D721Med (cell line): ENCODE results near the gene CAMK2D.

ENCODE experiments used
- DNase-seq: peaks from one replicate; pipeline ENCODE4 v3.0.0; 2011; ENCODE audit warnings: low spot score; ENCODE audit not compliant: insufficient read length
- FAIRE-seq: peaks from 2 replicates; lab custom pipeline; 2011; peaks lifted over from hg19 to GRCh38; lab: Jason Lieb, UNC
- TF ChIP-seq, protein P1 (sequence below): IDR thresholded peaks from 2 replicates; pipeline ENCODE4 v1.5.1; 2012; ENCODE audit warnings: mild to moderate bottlenecking, control low read depth; ENCODE audit not compliant: insufficient read depth; ENCODE audit errors: missing control alignments

The CAMK2D gene

GRCh38 chr4:113604955-113605354 lies 156.6 kb downstream of the CAMK2D start:
- TF ChIP-seq, protein P1, sequence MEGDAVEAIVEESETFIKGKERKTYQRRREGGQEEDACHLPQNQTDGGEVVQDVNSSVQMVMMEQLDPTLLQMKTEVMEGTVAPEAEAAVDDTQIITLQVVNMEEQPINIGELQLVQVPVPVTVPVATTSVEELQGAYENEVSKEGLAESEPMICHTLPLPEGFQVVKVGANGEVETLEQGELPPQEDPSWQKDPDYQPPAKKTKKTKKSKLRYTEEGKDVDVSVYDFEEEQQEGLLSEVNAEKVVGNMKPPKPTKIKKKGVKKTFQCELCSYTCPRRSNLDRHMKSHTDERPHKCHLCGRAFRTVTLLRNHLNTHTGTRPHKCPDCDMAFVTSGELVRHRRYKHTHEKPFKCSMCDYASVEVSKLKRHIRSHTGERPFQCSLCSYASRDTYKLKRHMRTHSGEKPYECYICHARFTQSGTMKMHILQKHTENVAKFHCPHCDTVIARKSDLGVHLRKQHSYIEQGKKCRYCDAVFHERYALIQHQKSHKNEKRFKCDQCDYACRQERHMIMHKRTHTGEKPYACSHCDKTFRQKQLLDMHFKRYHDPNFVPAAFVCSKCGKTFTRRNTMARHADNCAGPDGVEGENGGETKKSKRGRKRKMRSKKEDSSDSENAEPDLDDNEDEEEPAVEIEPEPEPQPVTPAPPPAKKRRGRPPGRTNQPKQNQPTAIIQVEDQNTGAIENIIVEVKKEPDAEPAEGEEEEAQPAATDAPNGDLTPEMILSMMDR = no peak
- FAIRE-seq (no peak), DNase-seq (no peak)

GRCh38 chr4:113603911-113604310 lies 157.6 kb downstream of the CAMK2D start:
- FAIRE-seq = no peak
- TF ChIP-seq, protein P1 = no peak
- no peak for DNase-seq

- DNase-seq (no peak), FAIRE-seq (peak; percentile 25)
- TF ChIP-seq, protein P1 = no peak
Observed at GRCh38 chr4:113602646-113603228, 158.8 kb downstream of the CAMK2D start.

- TF ChIP-seq, protein P1 = no peak
- FAIRE-seq (no peak), DNase-seq (no peak)
Observed at GRCh38 chr4:113601636-113602035, 159.9 kb downstream of the CAMK2D start.

- TF ChIP-seq, protein P1 = no peak
- FAIRE-seq = no peak
- DNase-seq = no peak
Observed at GRCh38 chr4:113596396-113596795, 165.1 kb downstream of the CAMK2D start.

DNA sequence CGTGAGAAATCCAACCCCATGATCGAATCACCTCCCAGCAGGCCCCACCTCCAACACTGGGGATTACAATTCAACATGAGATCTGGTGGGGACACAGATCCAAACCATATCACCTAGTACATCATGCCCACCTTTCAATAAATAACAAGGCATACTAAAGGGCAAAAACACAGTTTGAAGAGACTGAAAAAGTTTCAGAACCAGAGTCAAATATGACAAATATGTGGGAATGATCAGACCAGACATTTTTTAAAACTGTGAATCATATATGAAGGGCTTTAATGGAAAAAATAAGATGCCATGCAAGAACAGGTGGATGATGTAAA lies 167.3 kb downstream of the CAMK2D start:
- FAIRE-seq (no peak), DNase-seq (no peak)
- TF ChIP-seq, protein P1 = no peak

- TF ChIP-seq, protein P1 = no peak
- no peak for FAIRE-seq
Observed at GRCh38 chr4:113593400-113594230, 167.9 kb downstream of the CAMK2D start.

More at GRCh38 chr4:113593400-113594230, 167.9 kb downstream of the CAMK2D start:
- DNase-seq = no peak
